HG03175 (cell line): Measurements from ENCODE around the gene SP9.
"Not testable (repeated sequence)": the region's sequence is repeated elsewhere in the genome, so short reads cannot be mapped to it uniquely, and the experiment has no call there.

Source experiments
- ATAC-seq: cut with Tn5 transposase; IDR thresholded peaks from one replicate; pipeline ENCODE4 v1.9.1; 2021; ENCODE audit warnings: mild to moderate bottlenecking, moderate library complexity; ENCODE audit not compliant: unreplicated experiment

The SP9 gene

DNA sequence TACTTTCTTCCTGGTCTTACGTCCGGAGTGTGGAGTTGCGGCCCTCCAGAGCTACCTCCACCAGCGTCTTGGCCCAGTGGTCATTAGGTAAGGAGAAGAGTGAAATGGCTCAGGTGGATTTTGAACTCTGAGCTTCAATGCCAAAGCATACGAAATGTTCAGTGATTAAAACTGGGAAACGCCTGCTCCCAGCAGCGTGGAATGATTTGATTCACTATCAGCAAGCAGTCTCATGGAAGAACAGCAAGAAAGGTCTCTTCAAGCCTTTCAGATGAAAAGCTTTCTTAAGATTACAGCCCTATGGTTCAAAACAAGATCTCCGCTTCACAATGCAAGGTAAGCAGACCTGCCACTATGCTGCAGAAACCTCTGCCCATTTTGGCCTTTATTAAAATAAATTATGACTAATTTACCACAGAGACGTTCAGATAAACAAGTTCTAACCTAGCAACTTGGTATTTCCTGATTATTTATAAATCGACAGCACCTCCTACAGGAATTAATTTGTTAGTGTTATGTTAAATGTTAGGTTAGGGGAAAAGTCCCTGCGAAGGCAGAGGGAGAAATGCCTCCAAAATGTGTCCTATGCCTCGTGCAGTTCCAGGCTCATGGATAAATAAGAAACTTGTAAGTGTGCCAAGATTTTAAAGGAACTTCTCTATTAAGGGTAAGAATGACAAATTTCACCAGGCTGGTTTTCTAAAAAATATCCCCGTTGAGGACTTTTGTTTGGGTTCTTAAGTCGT, 10.1 kb downstream of the SP9 start:
- no peak for ATAC-seq

DNA sequence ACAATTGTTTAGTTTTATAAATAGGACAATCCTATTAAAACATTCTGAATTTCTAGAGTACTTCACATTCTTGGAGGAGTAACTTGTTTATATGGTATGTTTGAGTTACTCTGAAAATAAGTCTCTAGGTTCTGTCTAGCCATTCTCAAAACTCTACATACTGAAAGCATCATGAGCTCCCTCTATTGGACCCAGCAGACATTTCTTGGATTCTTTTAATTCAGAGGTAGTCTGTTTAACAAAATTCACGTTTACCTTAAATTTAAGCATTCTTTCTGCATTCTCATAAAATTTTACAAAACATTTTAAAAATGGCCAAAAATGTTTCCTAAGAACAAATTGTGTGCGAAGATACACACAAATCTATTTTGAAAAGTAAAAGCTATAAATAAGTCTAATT, 15.3 kb downstream of the SP9 start:
- ATAC-seq: no peak

DNA sequence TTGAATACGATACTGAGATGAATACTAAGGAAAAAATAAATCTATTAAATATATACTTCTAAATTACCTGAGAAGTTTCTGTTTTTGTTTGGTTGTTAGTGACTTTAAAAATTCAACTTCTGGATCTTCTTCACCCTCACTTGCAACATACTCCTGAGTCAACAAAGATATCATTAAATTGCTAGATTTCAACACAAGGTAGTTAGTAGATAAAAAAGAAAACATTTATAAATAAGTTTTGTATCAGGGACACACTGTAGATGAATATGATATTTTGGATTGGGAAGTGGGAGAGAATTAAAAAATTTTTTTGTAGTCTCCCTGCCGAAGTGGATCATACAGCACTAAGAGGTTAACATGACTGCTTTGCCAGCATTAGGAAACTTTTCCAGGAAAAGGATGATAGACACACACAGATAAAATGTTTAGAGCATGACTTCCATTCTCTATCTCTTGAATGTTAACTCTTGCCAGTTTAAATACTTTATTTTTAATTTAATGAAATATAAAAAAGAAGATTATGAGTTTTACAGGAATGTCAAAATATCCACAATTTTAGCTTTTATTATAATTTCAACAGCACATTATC, 15.9 kb downstream of the SP9 start:
- no peak for ATAC-seq

DNA sequence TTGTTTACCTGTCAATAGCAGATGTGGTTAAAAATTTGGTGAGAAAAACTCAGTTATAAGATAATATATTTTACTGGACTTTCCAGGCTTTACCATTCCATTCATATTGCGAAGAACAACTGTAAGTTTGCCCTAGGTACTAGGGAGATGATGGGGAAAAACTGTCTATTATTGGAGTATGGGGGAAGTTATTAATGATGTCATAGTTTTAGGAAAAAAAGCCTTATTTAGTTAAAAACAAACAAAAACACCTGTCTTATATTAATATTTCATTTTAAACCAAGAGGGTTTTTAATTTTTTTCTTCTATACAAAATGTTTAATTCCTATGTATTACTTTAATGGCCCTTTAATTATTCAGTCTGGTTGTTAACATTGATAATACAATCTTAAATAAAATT, 18.2 kb downstream of the SP9 start:
- no peak for ATAC-seq

DNA sequence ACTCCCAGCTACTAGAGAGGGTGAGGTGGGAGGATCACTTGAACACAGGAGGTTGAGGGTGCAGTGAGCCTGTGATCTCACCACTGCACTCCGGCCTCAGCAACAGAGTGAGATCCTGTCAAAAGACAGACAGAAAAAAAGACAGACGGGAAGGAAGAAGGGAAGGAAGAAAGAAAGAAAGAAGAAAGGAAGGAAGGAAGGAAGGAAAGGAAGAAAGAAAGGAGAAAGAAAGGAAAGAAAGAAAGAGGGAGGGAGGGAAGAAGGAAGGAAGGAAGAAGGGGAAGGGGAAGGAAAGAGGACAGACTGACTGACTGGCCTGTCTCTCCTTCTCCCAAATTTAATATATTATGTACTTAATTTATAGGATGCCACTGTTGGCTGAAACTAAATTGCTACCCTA, 21.6 kb downstream of the SP9 start:
- ATAC-seq: no peak

DNA sequence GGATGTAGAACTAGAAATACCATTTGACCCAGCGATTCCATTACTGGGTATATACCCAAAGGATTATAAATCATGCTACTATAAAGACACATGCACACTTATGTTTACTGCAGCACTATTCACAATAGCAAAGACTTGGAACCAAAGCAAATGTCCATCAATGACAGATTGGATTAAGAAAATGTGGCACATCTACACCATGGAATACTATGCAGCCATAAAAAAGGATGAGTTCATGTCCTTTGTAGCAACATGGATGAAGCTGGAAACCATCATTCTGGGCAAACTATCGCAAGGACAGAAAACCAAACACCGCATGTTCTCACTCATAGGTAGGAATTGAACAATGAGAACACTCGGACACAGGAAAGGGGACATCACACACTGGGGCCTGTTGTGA, 24.9 kb downstream of the SP9 start:
- not testable (repeated sequence) for ATAC-seq

DNA sequence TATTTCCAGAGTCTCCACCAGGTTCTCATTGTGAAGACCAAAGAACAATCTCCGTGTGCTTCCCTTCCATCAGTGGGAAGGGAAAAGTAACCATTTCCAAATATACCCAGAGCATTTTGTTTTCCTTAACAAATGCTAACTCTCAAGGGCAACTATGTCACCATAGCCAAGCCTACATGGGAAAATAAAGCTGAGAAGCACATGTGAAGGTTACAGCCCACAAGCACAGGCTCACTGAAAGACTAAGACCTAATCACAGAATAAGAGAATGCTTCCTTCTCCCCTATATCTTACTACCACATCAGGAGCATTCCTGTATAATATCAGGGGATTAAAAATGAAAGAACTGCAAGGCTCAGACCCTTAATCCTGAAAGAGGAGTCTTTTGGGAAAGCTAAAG, 28.2 kb downstream of the SP9 start:
- ATAC-seq: no peak

DNA sequence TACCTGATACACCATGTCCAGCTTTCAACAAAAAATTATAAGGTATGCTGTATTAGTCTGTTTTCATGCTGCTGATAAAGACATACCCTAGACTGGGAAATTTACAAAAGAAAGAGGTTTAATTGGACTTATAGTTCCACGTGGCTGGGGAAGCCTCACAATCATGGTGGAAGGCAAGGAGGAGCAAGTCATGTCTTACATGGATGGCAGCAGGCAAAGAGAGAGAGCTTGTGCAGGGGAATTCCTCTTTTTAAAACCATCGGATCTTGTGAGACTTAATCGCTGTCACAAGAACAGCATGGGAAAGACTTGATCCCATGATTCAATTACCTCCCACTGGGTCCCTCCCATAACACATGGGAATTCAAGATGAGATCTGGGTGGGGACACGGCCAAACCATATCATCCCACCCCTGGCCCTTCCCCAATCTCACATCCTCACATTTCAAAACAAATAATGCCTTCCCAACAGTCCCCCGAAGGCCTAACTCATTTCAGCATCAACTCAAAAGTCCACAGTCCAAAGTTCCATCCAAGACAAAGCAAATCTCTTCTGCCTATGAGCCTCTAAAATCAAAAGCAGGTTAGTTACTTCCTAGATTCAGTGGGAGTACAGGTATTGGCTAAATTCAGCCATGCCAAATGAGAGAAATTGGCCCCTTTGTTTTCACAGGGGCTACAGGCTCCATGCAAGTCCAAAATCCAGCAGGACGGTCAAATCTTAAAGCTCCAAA, 28.9 kb downstream of the SP9 start:
- not testable (repeated sequence) for ATAC-seq

DNA sequence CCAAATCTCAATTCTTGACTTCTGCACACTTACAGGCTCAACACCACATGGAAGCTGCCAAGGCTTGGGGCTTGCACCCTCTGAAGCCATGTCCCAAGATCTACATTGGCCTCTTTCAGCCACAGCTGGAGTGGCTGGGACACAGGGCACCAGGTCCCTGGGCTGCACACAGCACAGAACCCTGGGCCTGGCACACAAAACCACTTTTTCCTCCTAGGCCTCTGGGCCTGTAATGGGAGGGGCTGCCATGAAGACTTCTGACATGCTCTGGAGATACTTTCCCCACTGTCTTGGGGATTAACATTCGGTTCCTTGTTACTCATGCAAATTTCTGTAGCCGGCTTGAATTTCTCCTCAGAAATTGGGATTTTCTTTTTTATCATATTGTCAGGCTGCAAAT, 29.9 kb downstream of the SP9 start:
- no peak for ATAC-seq

DNA sequence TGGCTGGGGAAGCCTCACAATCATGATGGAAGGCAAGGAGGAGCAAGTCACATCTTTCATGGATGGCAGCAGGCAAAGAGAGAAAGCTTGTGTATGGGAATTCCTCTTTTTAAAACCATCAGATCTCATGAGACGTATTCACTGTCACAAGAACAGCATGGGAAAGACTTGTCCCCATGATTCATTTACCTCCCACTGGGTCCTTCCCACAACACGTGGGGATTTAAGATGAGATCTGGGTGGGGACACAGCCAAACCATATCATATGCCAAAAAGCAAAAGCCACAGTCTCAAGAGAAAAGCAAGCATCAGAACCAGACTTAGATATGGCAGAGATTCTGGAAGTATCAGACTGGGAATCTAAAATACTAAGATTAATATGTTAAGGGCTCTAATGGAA, 30.8 kb downstream of the SP9 start:
- no peak for ATAC-seq

DNA sequence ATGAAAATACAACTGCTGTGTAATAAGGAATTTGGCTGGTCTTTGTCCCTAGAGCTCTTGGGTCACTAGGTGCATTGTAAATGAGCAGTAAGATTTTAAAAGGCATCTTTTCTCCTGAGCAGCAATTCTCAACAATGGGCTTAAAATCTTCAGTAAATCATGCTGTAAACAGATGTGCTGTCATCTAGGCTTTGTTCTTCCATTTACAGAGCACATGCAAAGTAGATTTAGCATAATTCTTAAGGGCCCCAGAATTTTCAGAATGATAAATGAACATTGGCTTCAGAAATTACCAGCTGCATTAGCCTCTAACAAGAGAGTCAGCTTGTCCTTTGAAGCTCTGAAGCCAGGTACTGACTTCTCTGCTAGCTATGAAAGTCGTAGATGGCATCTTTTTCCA, 33.9 kb downstream of the SP9 start:
- no peak for ATAC-seq

DNA sequence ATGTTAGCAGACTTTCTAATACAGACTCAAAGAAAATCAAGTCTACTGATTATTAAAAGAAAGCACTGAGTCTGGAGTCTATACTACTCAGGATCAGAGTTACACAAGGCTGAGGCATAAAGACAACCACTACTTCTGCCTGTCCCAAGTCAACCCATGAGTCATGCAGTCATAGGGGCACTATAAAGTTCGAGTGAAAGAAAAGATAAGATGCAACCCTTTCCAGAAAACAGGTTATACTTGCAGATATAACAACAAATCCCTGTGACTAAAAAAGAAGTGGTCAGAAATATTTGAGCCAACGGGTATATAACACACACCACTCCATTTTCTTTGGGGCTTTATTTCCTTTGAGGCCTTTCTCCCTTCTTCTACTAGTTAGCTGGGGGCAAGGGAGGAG, 42.2 kb downstream of the SP9 start:
- ATAC-seq: no peak

DNA sequence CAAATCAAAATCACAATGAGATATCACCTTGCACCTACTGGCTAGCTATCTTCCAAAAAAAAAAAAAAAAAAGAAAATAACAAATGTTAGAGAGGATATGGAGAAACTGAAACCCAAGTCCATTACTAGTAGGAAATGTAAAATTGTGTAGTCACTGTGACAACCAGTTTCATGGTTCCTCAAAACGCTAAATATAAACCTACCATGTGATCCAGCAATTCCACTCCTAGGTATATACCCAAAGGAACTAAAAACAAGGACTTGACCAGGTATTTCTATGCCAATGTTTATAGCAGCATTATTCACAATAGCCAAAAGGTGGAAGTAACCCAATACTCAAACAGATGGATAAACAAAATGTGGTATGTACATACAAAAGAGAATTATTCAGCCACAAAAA, 49.0 kb downstream of the SP9 start:
- ATAC-seq: no peak

DNA sequence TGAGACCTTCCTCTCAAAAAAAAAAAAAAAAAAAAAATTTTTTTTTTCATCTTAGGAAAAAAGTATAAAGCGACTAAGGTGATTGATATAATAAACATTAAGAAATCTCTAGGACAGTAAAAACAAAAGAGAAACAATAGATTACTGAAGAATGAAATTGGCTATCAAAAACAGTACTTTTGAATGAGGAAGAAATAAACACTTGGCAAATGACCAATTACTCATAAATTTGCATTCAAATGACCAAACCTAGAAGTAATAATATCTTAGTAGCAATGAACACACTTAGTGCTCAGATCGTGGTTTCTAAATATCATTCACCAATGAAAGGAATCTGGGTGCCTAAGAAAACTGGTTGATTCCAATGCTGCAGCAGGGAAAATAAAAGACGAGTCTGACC, 50.4 kb downstream of the SP9 start:
- ATAC-seq: no peak
